K562 treated with DMSO at 1 percent for 12 hours (cell line): ENCODE measurements around the gene CTAG1B. TPM values are rescaled to one million over a fixed set of nuclear protein-coding genes. Genes with fewer than 3 reads are reported as not detected.

Experiments used
- total RNA-seq: library from RNA; unstranded; fragments of 300-600 nt; gene quantifications from 2 replicates; pipeline ENCODE4 v1.2.3, GENCODE V29; 2022; ENCODE audit not compliant: insufficient read depth

The CTAG1B gene
- not detected in 2 replicates for total RNA-seq

GRCh38 chrX:154619182-154619581 lies at the start of gene CTAG1B:
Gene CTAG1B (minus strand): TSS chrX:154619282. CDS start chrX:154619218, 64 bp downstream.

DNA sequence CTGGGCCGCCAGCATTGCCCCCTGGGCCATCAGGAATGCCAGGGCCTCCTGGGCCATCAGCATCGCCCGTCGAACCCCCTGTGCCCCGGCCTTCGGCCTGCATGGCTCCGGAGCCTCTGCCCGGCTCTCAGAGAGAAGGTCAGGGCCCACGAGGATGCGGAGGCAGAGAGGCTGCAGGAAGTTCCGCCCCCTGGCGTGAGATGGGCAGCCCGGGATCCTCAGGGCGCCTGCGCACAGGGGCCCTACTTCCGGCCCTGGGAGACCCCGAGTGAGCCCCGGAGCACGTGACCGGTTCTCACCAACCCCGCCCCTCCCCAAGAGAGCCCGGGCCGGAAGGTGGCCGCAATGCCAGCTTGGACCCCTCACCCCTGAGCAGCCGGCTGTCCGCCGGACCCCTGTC lies 34.3 kb upstream of the CTAG1B start, which contains the start of gene CTAG2:
TSS of gene CTAG2 (minus strand) at position 167 of the 400 bp plus-strand sequence. CDS start at position 103, 64 bp downstream.

GRCh38 chrX:154584585-154585183 lies 34.4 kb downstream of the CTAG1B start, which contains the start of gene CTAG1A:
Gene CTAG1A (plus strand): TSS chrX:154585133. CDS start chrX:154585207, 74 bp downstream.

Other genes with a start within 250 kb of the CTAG1B start
- gene FLNA, start 244.6 kb downstream of the CTAG1B start, total RNA-seq = 341 and 418 TPM in 2 replicates
- 91.1 and 109 TPM in 2 replicates for gene EMD, start 240.0 kb downstream of the CTAG1B start, total RNA-seq
- 13,537 and 14,219 TPM in 2 replicates for gene RPL10, start 220.9 kb downstream of the CTAG1B start, total RNA-seq
- gene DNASE1L1, start 210.0 kb downstream of the CTAG1B start, total RNA-seq = 17.3 and 23.7 TPM in 2 replicates
- gene TAFAZZIN, start 207.7 kb downstream of the CTAG1B start, total RNA-seq = 35.8 and 57.5 TPM in 2 replicates
- 160 and 217 TPM in 2 replicates for gene ATP6AP1, start 190.6 kb downstream of the CTAG1B start, total RNA-seq
- gene GDI1, start 182.1 kb downstream of the CTAG1B start, total RNA-seq = 95.4 and 142 TPM in 2 replicates
- gene FAM50A, start 175.1 kb downstream of the CTAG1B start, total RNA-seq = 157 and 192 TPM in 2 replicates
- 4.0 and 16.9 TPM in 2 replicates for gene PLXNA3, start 161.0 kb downstream of the CTAG1B start, total RNA-seq
- gene LAGE3, start 140.0 kb downstream of the CTAG1B start, total RNA-seq = 161 and 296 TPM in 2 replicates
- 70.2 and 101 TPM in 2 replicates for gene UBL4A, start 132.7 kb downstream of the CTAG1B start, total RNA-seq
- gene SLC10A3, start 128.7 kb downstream of the CTAG1B start, total RNA-seq = 31.6 and 46.3 TPM in 2 replicates
- gene FAM3A, start 103.0 kb downstream of the CTAG1B start, total RNA-seq = 90.5 and 100 TPM in 2 replicates
- 131 and 186 TPM in 2 replicates for gene G6PD, start 72.4 kb downstream of the CTAG1B start, total RNA-seq
- 42.2 and 49.6 TPM in 2 replicates for gene IKBKG, start 71.7 kb downstream of the CTAG1B start, total RNA-seq
- gene CTAG1A, start 34.1 kb downstream of the CTAG1B start, total RNA-seq = not detected in 2 replicates
- gene CTAG2, start 34.3 kb upstream of the CTAG1B start, total RNA-seq = 16.6 and 36.6 TPM in 2 replicates
- 5.4 and 12.2 TPM in 2 replicates for gene GAB3, start 131.8 kb upstream of the CTAG1B start, total RNA-seq
- 67.5 and 90.0 TPM in 2 replicates for gene DKC1, start 143.6 kb upstream of the CTAG1B start, total RNA-seq
- gene MPP1, start 186.2 kb upstream of the CTAG1B start, total RNA-seq = 156 and 272 TPM in 2 replicates
- gene SMIM9, start 215.4 kb upstream of the CTAG1B start, total RNA-seq = not detected in 2 replicates